HG02623 (cell line): ENCODE data around the gene CDT1.

Experiments used
- ATAC-seq: cut with Tn5 transposase; IDR thresholded peaks from one replicate; pipeline ENCODE4 v1.9.1; 2021; ENCODE audit warnings: moderate library complexity; ENCODE audit not compliant: unreplicated experiment

Gene CDT1

DNA sequence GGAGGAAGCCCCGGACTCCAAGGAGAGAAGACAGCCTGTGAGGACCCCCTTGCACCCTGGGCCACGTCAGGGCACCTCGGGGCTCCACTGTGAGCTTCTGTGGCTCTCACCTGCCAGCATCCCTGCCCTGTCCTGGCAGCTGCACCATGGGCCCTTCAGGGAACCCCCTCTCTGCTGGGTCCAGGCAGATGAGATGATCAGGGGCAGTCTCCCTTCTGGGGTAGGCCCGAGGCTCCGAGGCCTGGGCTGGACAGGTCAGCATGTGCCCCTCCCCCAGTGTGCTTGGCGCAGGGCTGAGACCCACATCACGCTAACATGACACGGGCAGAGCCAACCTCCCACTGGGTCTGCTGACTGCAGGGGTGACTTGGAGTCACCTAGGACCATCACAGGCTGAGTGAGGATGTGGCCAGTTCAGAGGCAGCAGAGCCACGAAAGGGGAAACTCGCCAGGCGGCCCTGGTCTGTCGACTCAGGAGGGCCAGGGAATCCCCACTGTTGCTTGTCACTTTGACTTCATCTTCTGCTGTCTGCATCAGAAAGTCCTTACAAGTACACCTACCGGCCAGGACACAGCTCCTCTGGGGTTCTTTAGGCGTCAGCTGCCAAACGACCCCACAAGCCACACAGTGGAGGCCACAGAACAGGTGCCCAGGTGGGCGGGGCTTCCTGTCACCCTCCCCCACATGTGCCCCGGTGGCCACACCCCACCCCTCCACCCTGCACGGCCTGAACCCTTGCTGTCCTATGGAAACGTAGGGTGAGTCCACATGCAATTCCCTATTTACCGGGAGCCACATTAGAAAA lies 50.9 kb downstream of the CDT1 start:
- no peak for ATAC-seq

DNA sequence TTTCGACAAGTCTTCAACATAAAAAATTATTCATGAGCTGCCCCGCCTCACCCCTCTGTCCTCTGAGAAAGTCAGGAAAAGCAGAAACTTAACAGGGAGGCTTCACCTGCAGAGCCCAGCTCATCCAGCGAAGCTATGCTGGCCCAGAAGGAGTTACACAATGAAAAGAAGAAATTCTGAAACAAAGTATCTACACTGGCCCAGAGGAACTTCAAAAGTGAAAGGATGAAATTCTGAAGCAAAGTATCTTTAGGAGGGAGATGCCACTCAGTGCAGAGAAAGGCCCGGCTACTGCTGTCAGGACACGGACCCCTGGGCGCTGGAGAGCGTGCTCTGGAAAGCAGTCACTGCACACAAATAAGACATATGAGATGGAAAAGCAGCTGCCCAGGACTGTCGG lies 51.6 kb downstream of the CDT1 start:
- no peak for ATAC-seq

DNA sequence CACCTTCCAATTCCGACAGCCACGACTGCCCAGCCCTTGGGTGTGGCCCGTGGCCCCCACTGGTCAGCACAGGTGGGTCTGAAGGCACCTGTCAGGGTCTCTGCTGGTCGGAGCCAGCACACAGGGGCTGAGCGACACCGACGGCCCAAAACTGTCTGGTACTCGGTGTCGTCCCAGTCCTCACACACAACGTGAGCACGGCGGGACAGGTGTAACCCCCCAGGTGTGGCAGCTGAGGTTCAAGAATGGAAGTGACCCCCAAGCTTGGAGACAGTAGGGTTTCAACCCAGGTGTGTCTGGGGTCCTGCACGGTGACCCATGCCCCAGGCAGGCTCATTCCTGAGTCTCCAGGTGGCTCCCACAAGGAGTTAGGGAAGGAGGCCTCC lies 52.1 kb downstream of the CDT1 start:
- no peak for ATAC-seq

DNA sequence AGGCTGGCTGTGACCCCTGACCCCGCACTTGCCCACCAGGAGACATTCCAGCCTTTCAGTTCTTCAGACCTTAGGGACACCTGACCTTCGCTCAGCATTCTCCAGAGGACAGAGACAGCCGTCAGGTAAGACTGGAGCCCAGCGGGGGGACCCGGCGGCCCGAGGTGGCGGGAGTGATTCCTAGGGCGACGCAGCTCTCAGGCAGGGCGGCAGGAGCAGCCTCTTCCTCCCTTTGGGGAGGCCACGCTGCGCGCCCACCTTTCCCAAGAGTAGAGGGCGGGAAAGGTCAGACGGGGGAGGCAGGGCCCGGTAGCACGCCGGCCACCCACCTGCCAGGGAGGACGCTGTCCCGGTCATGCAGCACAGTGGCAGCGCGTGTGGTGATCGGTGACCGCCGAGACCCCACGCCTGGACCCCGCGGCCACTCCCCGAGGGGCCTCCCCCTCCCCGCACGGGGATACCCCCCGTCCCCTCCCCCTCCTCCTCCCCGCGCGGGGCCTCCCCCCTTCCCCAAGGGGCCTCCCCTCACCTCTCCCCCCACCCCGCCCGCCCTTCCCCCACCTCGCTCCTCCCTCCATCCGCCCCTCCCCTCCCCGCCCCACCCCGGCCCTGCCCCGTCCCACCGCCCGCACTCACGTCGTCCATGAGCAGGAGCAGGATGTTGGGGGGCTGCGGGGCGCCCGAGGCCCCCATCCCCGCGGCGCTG lies 52.7 kb downstream of the CDT1 start:
- ATAC-seq, result peak; percentile 22

DNA sequence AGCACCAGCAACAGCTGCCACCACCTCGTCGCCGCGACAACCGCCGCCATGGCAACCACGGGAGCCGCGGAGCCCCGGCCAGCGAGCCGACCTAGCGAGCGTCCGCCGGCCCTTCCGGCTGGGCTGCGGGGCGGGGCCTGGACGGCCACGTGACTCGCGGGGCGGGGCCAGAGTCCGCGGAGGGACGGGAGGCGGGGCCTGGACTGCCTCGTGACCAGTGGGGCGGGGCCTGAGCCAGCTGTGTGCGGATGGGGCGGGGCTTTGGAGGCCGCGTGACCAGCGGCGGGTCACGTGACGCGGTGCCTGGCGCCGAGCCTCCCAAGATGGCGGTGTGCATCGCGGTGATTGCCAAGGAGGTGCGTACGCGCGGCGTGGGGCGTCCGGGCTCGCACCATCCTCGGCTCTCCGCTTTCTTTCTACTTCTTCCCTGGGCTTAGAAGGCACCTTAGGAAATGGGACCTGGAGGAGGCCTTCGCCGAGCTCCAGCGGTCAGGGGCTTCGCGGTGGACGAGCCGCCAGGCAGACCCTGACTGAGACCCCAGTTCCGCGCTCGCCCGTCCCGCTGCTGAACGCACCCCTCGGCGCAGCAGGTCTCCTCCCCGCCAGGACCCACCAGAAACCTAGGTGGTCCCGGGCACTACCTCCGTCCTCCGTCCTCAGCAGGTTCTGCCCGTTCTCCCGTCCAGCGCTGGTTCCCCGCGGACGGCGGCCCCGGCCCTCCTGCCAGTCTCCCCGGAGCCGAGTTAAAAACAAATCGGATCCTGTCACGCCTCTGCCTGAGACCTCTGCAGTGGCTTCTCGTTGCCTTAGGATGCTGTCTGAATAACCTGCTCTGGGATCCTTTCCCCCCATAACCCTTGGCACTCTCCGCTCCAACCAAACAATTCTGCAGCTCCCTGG lies 53.5 kb downstream of the CDT1 start, which contains the start of the genes GALNS and TRAPPC2L:
GALNS (minus strand) TSS at position 120 of the 900 bp plus-strand sequence; CDS start at position 50, 70 bp downstream.
TRAPPC2L (plus strand) TSS at position 300 of the 900 bp plus-strand sequence; CDS start at position 324, 24 bp downstream.
- peak; percentile 76 for ATAC-seq

DNA sequence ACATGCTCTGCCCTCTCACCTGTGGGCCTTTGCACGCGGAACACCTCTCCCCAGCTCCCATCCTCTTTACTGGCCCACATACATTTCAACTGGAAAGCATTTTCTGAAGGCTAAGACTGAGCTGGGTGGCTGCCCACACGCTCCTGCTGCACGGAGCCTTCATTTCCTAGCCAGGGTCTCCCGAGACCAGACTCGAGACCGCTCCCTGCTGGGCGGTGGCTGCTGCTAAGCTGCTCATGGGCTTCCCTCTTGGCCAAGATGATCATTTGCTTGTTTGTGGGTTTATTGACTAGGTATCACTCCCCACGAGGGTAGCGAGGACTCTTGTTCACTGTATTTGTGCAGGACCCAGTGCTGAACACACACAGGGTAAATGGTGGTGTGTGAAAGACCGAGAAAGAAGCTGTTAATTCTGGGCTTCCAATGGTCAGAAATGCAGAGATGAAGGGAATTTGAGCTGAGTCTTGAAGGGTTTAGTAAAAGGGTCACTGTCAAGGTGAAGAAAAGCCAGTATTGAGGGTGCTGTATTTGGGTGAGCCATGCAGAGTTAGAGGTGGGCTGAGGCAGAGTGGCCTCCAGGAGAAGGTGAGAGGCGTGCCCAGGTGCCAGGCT lies 54.2 kb downstream of the CDT1 start:
- ATAC-seq, result no peak
